NCI-H446 treated with DMSO at 0.1 percent for 48 hours (cell line): Measurements from ENCODE around the gene DDB1.

ENCODE experiments used
- DNase-seq: peaks from one replicate; lab custom pipeline; 2025; lab: John Stamatoyannopoulos, UW

DDB1 gene

GRCh38 chr11:61297341-61297740 lies 35.6 kb downstream of the DDB1 start:
- no peak for DNase-seq

- DNase-seq: no peak
Observed at GRCh38 chr11:61295596-61295926, 37.3 kb downstream of the DDB1 start.

DNA sequence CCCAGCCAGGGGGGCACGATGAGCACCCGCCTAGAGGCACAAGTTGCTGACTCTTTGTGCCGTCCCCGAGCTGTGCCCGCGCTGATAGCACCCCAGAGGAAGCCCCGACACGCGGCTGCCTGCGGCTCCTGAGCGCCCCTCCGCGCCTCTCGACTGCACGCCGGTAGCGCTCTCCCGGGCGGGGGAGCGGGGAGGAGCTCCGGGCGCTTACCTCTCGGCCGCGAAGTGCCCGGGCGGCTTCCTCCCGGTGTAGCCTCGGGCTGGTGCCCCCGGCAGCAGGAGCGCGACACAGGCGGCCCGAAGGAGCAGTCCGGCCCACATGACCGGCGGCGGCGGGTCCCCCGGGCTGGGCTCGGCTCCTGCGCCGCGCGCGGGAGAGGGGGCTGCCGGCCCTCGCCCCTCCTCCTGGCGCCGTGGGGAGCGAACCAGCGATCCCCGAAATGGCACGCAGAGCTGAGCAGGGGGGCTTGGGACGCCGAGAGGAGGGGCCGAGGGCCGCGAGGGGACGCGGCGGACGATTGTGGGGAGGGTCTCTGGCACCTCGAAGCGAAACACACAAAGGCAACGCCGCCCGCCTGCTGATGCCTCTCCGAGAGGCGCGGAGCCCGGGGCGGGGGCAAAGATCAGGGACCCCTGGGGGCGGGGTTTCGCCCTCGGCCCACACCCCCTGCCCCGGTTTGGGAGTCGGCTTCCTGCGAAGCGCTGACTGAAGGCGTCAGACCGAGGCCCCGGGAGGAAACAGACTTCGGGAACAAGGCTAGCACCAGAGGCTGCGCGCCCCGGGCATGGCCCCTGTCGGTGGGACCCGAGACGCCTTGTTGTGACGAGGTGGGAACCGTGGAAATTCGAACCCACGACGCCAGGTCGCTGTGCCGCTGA lies 37.9 kb downstream of the DDB1 start, which contains the start of gene VWCE:
TSS of gene VWCE (minus strand) at position 600 of the 879 bp plus-strand sequence. CDS start at position 321, 279 bp downstream.
- DNase-seq: no peak

- DNase-seq: no peak
Observed at GRCh38 chr11:61293867-61294716, 38.8 kb downstream of the DDB1 start.

- no peak for DNase-seq
Observed at GRCh38 chr11:61292356-61292755, 40.5 kb downstream of the DDB1 start.

DNA sequence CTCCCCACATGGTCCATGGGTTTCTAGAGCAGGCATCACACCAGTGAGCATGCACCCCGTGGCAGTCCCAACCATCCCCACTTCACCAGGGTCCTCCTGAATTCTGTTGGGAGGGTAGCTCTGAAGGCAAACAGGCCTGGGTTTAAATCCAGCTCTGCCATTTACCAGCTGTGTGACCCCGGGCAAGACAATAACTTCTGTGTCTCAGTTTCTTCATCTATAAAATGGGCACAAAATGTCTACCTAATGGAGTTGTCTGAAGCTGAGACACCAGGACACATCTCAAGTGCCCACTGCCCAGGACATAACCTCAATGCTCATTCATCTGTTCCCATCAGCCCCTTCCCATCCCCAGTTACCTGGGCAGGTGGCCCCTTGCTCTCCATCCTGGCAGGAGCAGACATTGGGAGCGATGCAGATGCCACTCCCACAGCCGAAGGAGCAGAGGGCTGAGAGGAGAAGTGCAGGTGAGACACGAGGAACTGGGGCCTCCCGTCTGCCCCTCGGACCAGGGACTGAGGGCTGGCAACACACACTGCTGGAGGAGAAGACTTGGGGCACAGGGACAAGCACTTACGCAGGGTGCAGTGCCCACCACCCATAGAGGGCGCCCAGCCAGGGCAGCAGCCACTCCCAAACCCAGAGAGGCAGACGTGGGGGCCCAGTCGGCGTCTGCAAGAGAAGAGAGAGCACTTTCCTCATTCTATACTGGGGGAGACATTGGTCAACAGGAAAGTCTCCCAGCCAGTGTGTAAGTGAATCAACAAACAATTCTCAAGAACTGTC lies 41.8 kb downstream of the DDB1 start:
- no peak for DNase-seq

DNA sequence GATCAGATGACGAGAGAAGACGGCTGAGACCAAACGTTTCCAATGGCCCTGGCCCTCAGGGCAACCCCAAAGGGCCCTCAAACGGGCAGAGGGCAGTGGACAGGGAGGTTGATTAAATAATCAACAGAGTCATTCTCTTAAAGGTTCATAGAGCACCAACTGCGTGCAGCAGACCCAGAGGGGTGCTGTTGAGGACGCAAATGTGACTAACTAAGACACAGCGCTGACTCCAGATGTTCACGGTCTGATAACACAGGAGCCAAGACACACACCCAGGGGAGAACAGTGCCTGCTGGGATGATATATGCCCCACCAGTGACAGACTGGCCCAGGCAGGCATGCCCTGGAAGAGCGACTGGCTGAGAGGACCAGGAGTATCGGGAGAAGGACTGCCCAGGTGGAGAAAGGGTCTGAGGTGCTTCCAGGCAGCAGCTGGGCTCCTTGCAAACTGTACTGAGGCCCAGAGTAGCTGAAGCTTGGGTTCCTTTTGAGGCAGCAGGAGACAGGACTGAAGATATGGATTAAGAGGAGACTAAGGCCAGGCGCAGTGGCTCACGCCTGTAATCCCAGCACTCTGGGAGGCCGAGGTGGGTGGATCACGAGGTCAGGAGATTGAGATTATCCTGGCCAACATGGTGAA lies 45.4 kb downstream of the DDB1 start:
- no peak for DNase-seq

GRCh38 chr11:61283613-61284012 lies 49.3 kb downstream of the DDB1 start:
- no peak for DNase-seq

DNA sequence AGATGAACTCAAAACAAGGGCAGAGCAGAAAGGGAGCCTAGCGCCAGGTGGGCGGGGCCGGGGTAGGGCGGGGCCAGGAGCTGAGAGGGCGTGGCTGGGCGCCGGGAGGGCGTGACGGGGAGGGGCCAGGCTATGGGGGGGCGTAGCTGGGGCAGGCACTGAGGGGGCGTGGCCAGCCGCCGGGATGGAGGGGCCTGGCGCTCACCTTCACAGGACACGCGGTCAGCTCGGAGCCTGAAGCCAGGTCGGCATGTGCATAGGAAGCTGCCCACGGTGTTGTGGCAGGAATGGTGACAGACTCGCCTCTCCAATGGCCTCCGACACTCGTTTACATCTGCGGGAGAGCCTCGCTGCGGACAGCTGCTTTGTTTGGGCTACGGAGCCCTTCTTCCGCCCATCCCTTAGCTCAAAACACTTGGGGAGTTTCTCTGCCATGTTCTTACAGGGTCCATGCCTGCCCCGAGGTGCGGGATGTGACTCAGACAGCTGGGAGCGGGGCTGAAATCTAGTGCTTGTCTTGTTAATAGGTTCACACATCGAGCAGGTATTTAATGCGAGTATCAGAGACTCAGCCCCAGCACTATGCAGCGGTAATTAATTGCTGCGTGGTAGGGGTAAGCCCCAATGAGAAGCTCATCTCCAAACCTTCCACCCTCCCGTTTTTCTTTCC lies 51.2 kb downstream of the DDB1 start:
- DNase-seq: no peak

DNA sequence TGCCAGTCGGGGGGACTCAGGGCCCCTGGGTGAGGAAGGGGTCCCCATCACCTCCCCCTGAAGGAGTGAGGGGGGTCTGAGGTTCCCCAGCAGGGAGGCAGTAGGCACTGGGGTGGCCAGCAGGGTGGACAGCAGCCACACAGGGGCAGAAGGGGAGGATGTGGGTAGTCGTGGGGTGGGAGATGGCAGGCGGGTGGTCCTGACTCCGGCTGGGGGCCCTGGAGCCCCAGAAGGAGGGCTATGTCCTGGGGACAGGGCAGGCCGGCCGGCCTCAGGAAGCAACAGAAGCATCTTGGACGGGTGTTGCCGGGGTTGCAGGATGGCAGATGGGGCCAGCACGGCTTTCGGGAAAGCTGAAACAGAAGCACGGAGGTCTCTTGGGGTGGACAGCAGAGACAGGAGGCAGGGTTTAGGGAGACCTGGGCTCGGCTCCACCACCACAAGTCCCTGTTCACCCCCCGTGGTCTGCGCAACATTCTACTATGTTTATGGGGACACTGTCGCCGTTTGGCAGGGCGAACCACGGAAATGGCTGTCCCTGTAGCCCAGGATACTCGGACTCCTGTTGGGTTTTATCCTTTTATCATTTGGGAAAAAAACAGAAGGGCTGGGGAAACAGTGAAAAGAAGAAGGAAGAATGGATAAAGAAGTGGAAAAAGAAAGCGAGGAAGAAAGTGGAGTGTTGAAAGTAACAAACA lies 51.9 kb downstream of the DDB1 start:
- DNase-seq: no peak

GRCh38 chr11:61279934-61280659 lies 52.8 kb downstream of the DDB1 start:
- DNase-seq: no peak

- DNase-seq: no peak
Observed at GRCh38 chr11:61278001-61278470, 54.9 kb downstream of the DDB1 start.

GRCh38 chr11:61277186-61278000 lies 55.5 kb downstream of the DDB1 start:
- DNase-seq: no peak

- no peak for DNase-seq
Observed at GRCh38 chr11:61275191-61275590, 57.7 kb downstream of the DDB1 start.

DNA sequence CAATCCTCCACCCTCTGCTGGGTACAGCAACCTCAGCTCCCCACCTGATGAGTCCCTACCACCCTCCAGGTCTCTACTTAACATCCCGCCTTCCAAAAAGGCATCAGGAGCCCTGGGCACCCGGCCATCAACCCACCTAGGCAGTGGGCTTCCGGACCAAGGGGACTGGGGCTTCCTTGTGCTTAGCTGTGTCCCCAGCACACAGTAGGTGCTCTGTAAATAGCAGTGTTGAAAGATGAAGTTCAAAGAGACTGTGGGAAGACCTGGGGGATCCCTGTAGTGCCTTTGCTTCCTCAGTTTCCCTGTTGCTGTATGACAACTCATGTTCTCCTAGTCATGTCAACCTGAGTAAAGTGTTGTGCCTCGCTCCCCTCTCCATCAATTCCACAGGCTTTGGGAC lies 58.8 kb downstream of the DDB1 start:
- no peak for DNase-seq

GRCh38 chr11:61273178-61274078 lies 59.5 kb downstream of the DDB1 start:
- DNase-seq: no peak

- no peak for DNase-seq
Observed at GRCh38 chr11:61272731-61273130, 60.2 kb downstream of the DDB1 start.
